Loucy (cell line): ENCODE measurements around the gene NMNAT2.

Source experiments
- EZH2phosphoT487 ChIP-seq: fragments of 200-600 bp; IDR thresholded peaks from 2 replicates; pipeline ENCODE4 v1.6.1; 2018; ENCODE audit warnings: antibody characterized with exemption, mild to moderate bottlenecking, moderate library complexity, borderline replicate concordance
- TF ChIP-seq, protein P1 (sequence below): fragments of 200-600 bp; sonication (generic); conservative IDR thresholded peaks from 2 replicates; pipeline ENCODE4 v1.5.1; 2014; ENCODE audit warnings: mild to moderate bottlenecking, antibody characterized with exemption, low read length

DNA sequence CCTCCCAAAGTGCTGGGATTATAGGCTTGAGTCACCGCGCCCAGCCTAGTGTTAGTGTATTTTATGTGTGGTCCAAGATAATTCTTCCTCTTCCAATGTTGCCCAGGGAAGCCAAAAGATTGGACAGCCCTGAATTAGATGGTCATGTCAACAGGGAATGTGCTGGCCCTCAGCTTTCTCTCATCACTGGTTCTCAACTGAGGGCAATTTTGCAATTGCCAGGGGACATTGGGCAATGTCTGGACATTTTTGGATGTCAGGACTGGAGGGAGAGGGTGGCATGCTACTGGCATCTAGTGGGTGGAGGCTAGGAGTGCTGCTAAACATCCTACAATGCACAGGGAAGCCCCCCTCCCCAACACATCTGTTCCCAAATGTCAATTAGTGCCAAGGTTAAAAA lies 137.1 kb downstream of the NMNAT2 start:
- TF ChIP-seq, protein P1, sequence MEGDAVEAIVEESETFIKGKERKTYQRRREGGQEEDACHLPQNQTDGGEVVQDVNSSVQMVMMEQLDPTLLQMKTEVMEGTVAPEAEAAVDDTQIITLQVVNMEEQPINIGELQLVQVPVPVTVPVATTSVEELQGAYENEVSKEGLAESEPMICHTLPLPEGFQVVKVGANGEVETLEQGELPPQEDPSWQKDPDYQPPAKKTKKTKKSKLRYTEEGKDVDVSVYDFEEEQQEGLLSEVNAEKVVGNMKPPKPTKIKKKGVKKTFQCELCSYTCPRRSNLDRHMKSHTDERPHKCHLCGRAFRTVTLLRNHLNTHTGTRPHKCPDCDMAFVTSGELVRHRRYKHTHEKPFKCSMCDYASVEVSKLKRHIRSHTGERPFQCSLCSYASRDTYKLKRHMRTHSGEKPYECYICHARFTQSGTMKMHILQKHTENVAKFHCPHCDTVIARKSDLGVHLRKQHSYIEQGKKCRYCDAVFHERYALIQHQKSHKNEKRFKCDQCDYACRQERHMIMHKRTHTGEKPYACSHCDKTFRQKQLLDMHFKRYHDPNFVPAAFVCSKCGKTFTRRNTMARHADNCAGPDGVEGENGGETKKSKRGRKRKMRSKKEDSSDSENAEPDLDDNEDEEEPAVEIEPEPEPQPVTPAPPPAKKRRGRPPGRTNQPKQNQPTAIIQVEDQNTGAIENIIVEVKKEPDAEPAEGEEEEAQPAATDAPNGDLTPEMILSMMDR = no peak
- TF ChIP-seq EZH2phosphoT487 = no peak
